ENCODE results near the gene SLC5A10. TPM values are rescaled to one million over a fixed set of nuclear protein-coding genes. Genes with fewer than 3 reads are reported as not detected.

The SLC5A10 gene
- total RNA-seq, 4 donors from 2014 or later = not detected

- Histone ChIP-seq H3K27ac (no peak overlapping the region), H3K36me3 (peaks cover 0 to 40% of the 10 kb centered on the region in 2 donors), H3K4me1 (no peaks in the 10 kb centered on the region), H3K4me3 (no peak overlapping the region), H3K27me3 (no peaks in the 10 kb centered on the region), H3K9me3 (no peaks in the 10 kb centered on the region)
- TF ChIP-seq EP300 (IDR thresholded peaks at IDR 0.05) (no peak), CTCF (IDR thresholded peaks at IDR 0.05) (no peak)
- ATAC-seq = no peak
- WGBS, 2 donors (ENCODE audit: low coverage in 1 of 2) = 43% methylated on average over 1 of the region's 5 CpGs; no CpG with 5 or more reads in 1 of the 2 donors
Measured at GRCh38 chr17:18932360-18933055, 19.5 kb upstream of the SLC5A10 start.

GRCh38 chr17:18933102-18934058 is 18.6 kb upstream of the SLC5A10 start:
- Histone ChIP-seq H3K36me3 (peaks cover 0 to 39% of the 10 kb centered on the region in 2 donors), H3K4me1 (no peaks in the 10 kb centered on the region), H3K4me3 (no peak overlapping the region), H3K27me3 (no peaks in the 10 kb centered on the region), H3K27ac (no peak overlapping the region), H3K9me3 (no peaks in the 10 kb centered on the region)
- no peak for ATAC-seq
- 74 to 89% methylated on average over 5 to 12 of the region's 14 CpGs for WGBS, 2 donors (ENCODE audit: low coverage in 1 of 2)
- no peak for TF ChIP-seq POLR2AphosphoS5 (IDR thresholded peaks at IDR 0.05)
- TF ChIP-seq EP300 (IDR thresholded peaks at IDR 0.05) = no peak
- no peak for TF ChIP-seq CTCF (IDR thresholded peaks at IDR 0.05)
- TF ChIP-seq POLR2A (IDR thresholded peaks at IDR 0.05) = no peak

- Histone ChIP-seq H3K4me1 (no peaks in the 10 kb centered on the region), H3K27me3 (no peaks in the 10 kb centered on the region), H3K4me3 (no peak overlapping the region), H3K9me3 (no peaks in the 10 kb centered on the region), H3K27ac (no peak overlapping the region), H3K36me3 (no peaks in the 10 kb centered on the region)
- WGBS, 2 donors (ENCODE audit: low coverage in 1 of 2) = 71 to 72% methylated on average over 7 to 8 of the region's 8 CpGs
- TF ChIP-seq POLR2A (IDR thresholded peaks at IDR 0.05) = no peak
- TF ChIP-seq POLR2AphosphoS5 (IDR thresholded peaks at IDR 0.05) = no peak
- no peak for ATAC-seq
Measured at GRCh38 chr17:18937981-18938691, 13.8 kb upstream of the SLC5A10 start.

GRCh38 chr17:18938692-18939023 is 13.3 kb upstream of the SLC5A10 start:
- H3K4me1 ChIP-seq = no peaks in the 10 kb centered on the region
- no peak overlapping the region for H3K27ac ChIP-seq
- H3K36me3 ChIP-seq = no peaks in the 10 kb centered on the region
- TF ChIP-seq EP300 (IDR thresholded peaks at IDR 0.05) (no peak), CTCF (IDR thresholded peaks at IDR 0.05) (no peak), POLR2AphosphoS5 (IDR thresholded peaks at IDR 0.05) (no peak), POLR2A (IDR thresholded peaks at IDR 0.05) (no peak)
- no peak overlapping the region for H3K4me3 ChIP-seq
- no peak for ATAC-seq
- H3K27me3 ChIP-seq = no peaks in the 10 kb centered on the region
- 54 to 100% methylated on average over 1 to 2 of the region's 2 CpGs for WGBS, 2 donors (ENCODE audit: low coverage in 1 of 2)
- no peaks in the 10 kb centered on the region for H3K9me3 ChIP-seq

GRCh38 chr17:18944646-18945045 is 7.3 kb upstream of the SLC5A10 start:
- H3K27ac ChIP-seq = no peak overlapping the region
- WGBS, 2 donors (ENCODE audit: low coverage in 1 of 2) = 67 to 69% methylated on average over 3 to 5 of the region's 5 CpGs
- no peak for ATAC-seq
- no peak overlapping the region for H3K4me3 ChIP-seq
- no peaks in the 10 kb centered on the region for H3K36me3 ChIP-seq
- no peak for TF ChIP-seq POLR2A (IDR thresholded peaks at IDR 0.05)
- TF ChIP-seq POLR2AphosphoS5 (IDR thresholded peaks at IDR 0.05) = no peak
- no peak for TF ChIP-seq CTCF (IDR thresholded peaks at IDR 0.05)
- TF ChIP-seq EP300 (IDR thresholded peaks at IDR 0.05) = no peak
- no peaks in the 10 kb centered on the region for H3K4me1 ChIP-seq
- H3K27me3 ChIP-seq = peaks cover 8% of the 10 kb centered on the region
- no peaks in the 10 kb centered on the region for H3K9me3 ChIP-seq

All from gastroesophageal sphincter (tissue), 4 donors.